ENCODE results near the gene ITIH5. TPM values are rescaled to one million over a fixed set of nuclear protein-coding genes. Genes with fewer than 3 reads are reported as not detected.
"Not testable (repeated sequence)": the region's sequence is repeated elsewhere in the genome, so short reads cannot be mapped to it uniquely, and the experiment has no call there.

ITIH5 gene
- polyA plus RNA-seq (2014; cell fraction: cytosol; rRNA removed) = not detected in 2 replicates
- not detected in 2 replicates for polyA plus RNA-seq (2014; cell fraction: nucleus; rRNA removed)

- no peak for DNase-seq (ENCODE audit: low spot score)
Measured at GRCh38 chr10:7666253-7667023, at the start of gene ITIH5. Gene ITIH5 (minus strand): TSS chr10:7666966. CDS start chr10:7666892, 74 bp downstream.

- DNase-seq (ENCODE audit: low spot score) = no peak
Measured at GRCh38 chr10:7715515-7715914, 48.7 kb upstream of the ITIH5 start.

GRCh38 chr10:7711075-7711474, 44.3 kb upstream of the ITIH5 start:
- DNase-seq (ENCODE audit: low spot score) = not testable (repeated sequence)

GRCh38 chr10:7710446-7710845, 43.7 kb upstream of the ITIH5 start:
- no peak for DNase-seq (ENCODE audit: low spot score)

- DNase-seq (ENCODE audit: low spot score) = no peak
Measured at GRCh38 chr10:7708832-7709231, 42.1 kb upstream of the ITIH5 start.

- DNase-seq (ENCODE audit: low spot score) = no peak
Measured at GRCh38 chr10:7707858-7708622, 41.3 kb upstream of the ITIH5 start.

GRCh38 chr10:7707102-7707501, 40.3 kb upstream of the ITIH5 start:
- no peak for DNase-seq (ENCODE audit: low spot score)

GRCh38 chr10:7706534-7707073, 39.8 kb upstream of the ITIH5 start:
- DNase-seq (ENCODE audit: low spot score) = no peak

GRCh38 chr10:7705341-7705740, 38.6 kb upstream of the ITIH5 start:
- no peak for DNase-seq (ENCODE audit: low spot score)

GRCh38 chr10:7704071-7705016, 37.6 kb upstream of the ITIH5 start:
- DNase-seq (ENCODE audit: low spot score) = no peak

- DNase-seq (ENCODE audit: low spot score) = no peak
Measured at GRCh38 chr10:7703140-7703539, 36.4 kb upstream of the ITIH5 start, which contains the start of gene ITIH2. Gene ITIH2 (plus strand): TSS chr10:7703316. CDS start chr10:7703435, 119 bp downstream.

- DNase-seq (ENCODE audit: low spot score) = no peak
Measured at GRCh38 chr10:7702288-7702812, 35.6 kb upstream of the ITIH5 start.

GRCh38 chr10:7701158-7701742, 34.5 kb upstream of the ITIH5 start:
- no peak for DNase-seq (ENCODE audit: low spot score)

GRCh38 chr10:7700577-7701125, 33.9 kb upstream of the ITIH5 start:
- DNase-seq (ENCODE audit: low spot score) = no peak

- no peak for DNase-seq (ENCODE audit: low spot score)
Measured at GRCh38 chr10:7697426-7697825, 30.7 kb upstream of the ITIH5 start.

GRCh38 chr10:7696545-7696944, 29.8 kb upstream of the ITIH5 start:
- DNase-seq (ENCODE audit: low spot score) = no peak

GRCh38 chr10:7693194-7693593, 26.4 kb upstream of the ITIH5 start:
- not testable (repeated sequence) for DNase-seq (ENCODE audit: low spot score)

GRCh38 chr10:7692368-7692767, 25.6 kb upstream of the ITIH5 start:
- not testable (repeated sequence) for DNase-seq (ENCODE audit: low spot score)

GRCh38 chr10:7690885-7691597, 24.3 kb upstream of the ITIH5 start:
- not testable (repeated sequence) for DNase-seq (ENCODE audit: low spot score)

All from SK-N-DZ (cell line).